ENCODE data around the gene SDHA. TPM values are rescaled to one million over a fixed set of nuclear protein-coding genes. Genes with fewer than 3 reads are reported as not detected.
"Not testable (repeated sequence)": the region's sequence is repeated elsewhere in the genome, so short reads cannot be mapped to it uniquely, and the experiment has no call there.

Gene SDHA
- total RNA-seq: 100 to 1,000 TPM; 242 to 366 TPM

DNA sequence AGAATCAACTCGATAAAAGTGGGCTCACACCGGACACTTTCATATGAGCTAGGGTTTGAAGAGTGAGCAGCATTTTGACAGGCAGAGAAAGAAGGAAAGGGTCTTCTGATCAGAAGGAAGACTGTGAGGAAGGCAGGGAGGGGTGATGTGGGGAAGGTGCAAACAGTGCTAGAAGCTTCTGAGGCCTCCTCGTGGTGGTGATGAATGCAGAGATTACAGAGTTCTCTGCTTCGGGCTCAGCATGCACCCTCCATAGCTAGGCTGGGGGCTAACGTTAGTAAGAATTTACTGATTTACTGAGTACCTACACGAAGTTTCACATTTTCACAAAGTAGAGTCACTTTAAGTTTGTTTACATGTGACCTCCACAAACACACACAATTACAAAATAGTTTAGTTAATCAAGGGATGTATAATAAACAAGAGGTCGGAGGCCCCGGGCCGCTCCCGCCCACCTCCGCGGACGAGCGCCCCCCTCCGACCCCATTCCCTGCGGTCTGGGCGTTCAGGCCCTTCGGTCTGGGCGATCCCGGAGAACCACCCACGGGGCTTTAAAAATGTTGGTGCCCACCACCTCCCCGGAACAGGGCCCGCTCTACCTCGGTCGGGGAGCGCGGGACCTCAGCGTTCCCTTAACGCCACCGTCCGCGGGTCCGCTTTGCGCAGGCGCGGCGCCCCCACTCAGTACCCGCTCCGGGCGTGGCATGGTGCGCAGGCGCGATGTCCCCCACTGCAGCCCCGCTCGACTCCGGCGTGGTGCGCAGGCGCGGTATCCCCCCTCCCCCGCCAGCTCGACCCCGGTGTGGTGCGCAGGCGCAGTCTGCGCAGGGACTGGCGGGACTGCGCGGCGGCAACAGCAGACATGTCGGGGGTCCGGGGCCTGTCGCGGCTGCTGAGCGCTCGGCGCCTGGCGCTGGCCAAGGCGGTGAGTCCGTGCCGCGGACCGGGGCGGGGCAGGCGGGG, at the start of gene SDHA, which contains the start of gene CCDC127:
SDHA (plus strand) TSS at position 827 of the 963 bp plus-strand sequence; CDS start at position 863, 36 bp downstream.
CCDC127 (minus strand) TSS at position 660 of the 963 bp plus-strand sequence. CDS start 1,304 bp downstream, outside the sequence.
- peak; percentile 94 for DNase-seq (ENCODE audit: low spot score)
- not testable (repeated sequence) for H3K9me3 ChIP-seq, H3K27me3 ChIP-seq
- TF ChIP-seq, protein P1, sequence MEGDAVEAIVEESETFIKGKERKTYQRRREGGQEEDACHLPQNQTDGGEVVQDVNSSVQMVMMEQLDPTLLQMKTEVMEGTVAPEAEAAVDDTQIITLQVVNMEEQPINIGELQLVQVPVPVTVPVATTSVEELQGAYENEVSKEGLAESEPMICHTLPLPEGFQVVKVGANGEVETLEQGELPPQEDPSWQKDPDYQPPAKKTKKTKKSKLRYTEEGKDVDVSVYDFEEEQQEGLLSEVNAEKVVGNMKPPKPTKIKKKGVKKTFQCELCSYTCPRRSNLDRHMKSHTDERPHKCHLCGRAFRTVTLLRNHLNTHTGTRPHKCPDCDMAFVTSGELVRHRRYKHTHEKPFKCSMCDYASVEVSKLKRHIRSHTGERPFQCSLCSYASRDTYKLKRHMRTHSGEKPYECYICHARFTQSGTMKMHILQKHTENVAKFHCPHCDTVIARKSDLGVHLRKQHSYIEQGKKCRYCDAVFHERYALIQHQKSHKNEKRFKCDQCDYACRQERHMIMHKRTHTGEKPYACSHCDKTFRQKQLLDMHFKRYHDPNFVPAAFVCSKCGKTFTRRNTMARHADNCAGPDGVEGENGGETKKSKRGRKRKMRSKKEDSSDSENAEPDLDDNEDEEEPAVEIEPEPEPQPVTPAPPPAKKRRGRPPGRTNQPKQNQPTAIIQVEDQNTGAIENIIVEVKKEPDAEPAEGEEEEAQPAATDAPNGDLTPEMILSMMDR (IDR thresholded peaks at IDR 0.05): peak in 1 of 2 donors; percentile 68
- H3K36me3 ChIP-seq: peaks cover 11% of the 10 kb centered on the region
- H3K27ac ChIP-seq: peak within 1 kb of the TSS; percentile 97 to 98
- peak within 1 kb of the TSS; percentile 95 to 99 for H3K4me3 ChIP-seq
- H3K4me1 ChIP-seq: peaks cover 0 to 25% of the 10 kb centered on the region in 2 donors

- Histone ChIP-seq H3K36me3 (no peaks in the 10 kb centered on the region), H3K27me3 (no peaks in the 10 kb centered on the region), H3K27ac (peak overlapping the region; percentile 46 to 60), H3K9me3 (no peaks in the 10 kb centered on the region), H3K4me3 (no peak overlapping the region), H3K4me1 (peaks cover 0 to 16% of the 10 kb centered on the region in 2 donors)
- peak; percentile 79 for DNase-seq (ENCODE audit: low spot score)
- TF ChIP-seq, protein P1 (IDR thresholded peaks at IDR 0.05): no peak
These were observed 48.9 kb upstream of the SDHA start for GRCh38 chr5:169071-169727.

DNA sequence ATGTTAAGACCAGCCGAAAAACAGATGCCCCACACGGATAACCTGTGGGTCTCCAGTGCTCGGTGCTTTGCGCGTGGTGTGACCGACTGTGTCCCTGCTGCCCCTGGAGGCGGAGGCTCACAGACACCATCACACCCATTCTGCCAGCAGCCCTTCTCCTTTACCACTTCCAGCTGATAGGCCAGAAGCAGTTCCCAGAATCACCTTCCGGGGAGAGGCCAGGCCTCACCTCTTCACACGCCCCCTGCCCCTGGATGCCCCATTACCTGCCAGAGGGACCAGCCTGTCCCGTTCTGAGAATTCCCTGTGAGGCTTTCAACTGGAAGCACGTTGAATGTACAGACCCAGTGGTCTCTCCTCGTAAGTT, 48.4 kb upstream of the SDHA start:
- Histone ChIP-seq H3K36me3 (no peaks in the 10 kb centered on the region), H3K9me3 (no peaks in the 10 kb centered on the region), H3K27me3 (no peaks in the 10 kb centered on the region), H3K4me3 (no peak overlapping the region), H3K27ac (peak overlapping the region; percentile 46 to 60), H3K4me1 (peaks cover 0 to 16% of the 10 kb centered on the region in 2 donors)
- DNase-seq (ENCODE audit: low spot score): no peak
- TF ChIP-seq, protein P1 (IDR thresholded peaks at IDR 0.05): no peak

GRCh38 chr5:170971-171800, 46.9 kb upstream of the SDHA start:
- Histone ChIP-seq H3K4me1 (peaks cover 0 to 16% of the 10 kb centered on the region in 2 donors), H3K27me3 (no peaks in the 10 kb centered on the region), H3K27ac (no peak overlapping the region), H3K36me3 (no peaks in the 10 kb centered on the region), H3K4me3 (no peak overlapping the region), H3K9me3 (no peaks in the 10 kb centered on the region)
- DNase-seq (ENCODE audit: low spot score): no peak
- TF ChIP-seq, protein P1 (IDR thresholded peaks at IDR 0.05): no peak

DNA sequence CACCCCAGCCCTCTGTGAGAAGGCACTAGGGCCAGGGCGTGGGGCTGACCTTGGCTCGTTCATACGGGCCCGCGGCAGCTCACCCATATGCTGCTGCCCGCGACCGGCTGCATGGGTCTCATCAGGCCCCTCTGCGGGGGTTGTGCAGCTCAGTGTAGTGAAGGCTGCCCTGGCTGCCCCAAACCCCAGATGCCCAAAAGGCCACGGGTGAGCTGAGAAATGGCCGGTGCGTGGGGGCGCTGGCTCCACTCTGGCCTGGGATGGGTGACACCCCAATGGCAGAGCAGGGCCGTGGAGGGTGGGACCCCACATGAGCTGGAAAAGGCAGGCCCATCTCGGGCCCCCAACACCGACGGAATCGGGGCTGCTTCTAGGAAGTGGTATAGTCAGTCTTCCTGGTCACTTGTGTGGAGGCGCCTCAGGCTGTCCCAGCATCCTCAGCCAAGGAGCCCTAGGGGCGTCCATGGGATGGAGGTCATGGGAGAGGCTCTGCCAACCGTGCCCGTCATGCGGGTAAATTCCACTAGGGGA, 46.3 kb upstream of the SDHA start:
- H3K36me3 ChIP-seq: no peaks in the 10 kb centered on the region
- no peaks in the 10 kb centered on the region for H3K9me3 ChIP-seq
- peaks cover 0 to 16% of the 10 kb centered on the region in 2 donors for H3K4me1 ChIP-seq
- no peaks in the 10 kb centered on the region for H3K27me3 ChIP-seq
- no peak overlapping the region for H3K4me3 ChIP-seq
- no peak for DNase-seq (ENCODE audit: low spot score)
- no peak overlapping the region for H3K27ac ChIP-seq
- TF ChIP-seq, protein P1 (IDR thresholded peaks at IDR 0.05): no peak
